ENCODE measurements around the gene ASXL3. TPM values are rescaled to one million over a fixed set of nuclear protein-coding genes. Genes with fewer than 3 reads are reported as not detected.
A peak's percentile ranks its signal among the peaks of the same experiment; 100 is the strongest.

Gene ASXL3
- total and polyA plus RNA-seq, 2 donors (not counting 3 experiments of a cell fraction or from before 2014, with no cell fraction given): 0.07 to 0.27 TPM

- Histone ChIP-seq H3K4me2 (ENCODE audit: insufficient read depth, low read length) (no peak overlapping the region), H4K20me1 (replicated peaks; ENCODE audit: control insufficient read depth, extremely low read depth, insufficient read depth, low read length) (no peaks in the 10 kb centered on the region), H3K4me1 (ENCODE audit: control insufficient read depth, extremely low read depth, insufficient read depth, low read length) (no peaks in the 10 kb centered on the region), H2AFZ (ENCODE audit: low read depth, low read length) (no peak overlapping the region), H3K79me2 (ENCODE audit: control insufficient read depth, insufficient read depth, low read length) (no peaks in the 10 kb centered on the region), H3K27me3 (ENCODE audit: control insufficient read depth in 2 of 2, insufficient read depth in 2 of 2, low read length in 2 of 2) (peaks cover 0 to 3% of the 10 kb centered on the region in 2 experiments), H3K9me1 (replicated peaks; ENCODE audit: control insufficient read depth, extremely low read depth, insufficient read depth, low read length) (no peaks in the 10 kb centered on the region), H3K36me3 (ENCODE audit: control insufficient read depth in 2 of 2, extremely low read depth in 1 of 2, insufficient read depth in 2 of 2, low read length in 2 of 2) (no peaks in the 10 kb centered on the region), H3K4me3 (replicated peaks in 1 of 3; ENCODE audit: insufficient read depth in 1 of 3, low read depth in 1 of 3, low read length in 3 of 3) (no peak overlapping the region), H3K27ac (ENCODE audit: insufficient read depth, low read depth, low read length) (no peak overlapping the region), H3K9me3 (replicated peaks; ENCODE audit: control insufficient read depth, insufficient read depth, low read length) (no peaks in the 10 kb centered on the region), H3K9ac (replicated peaks; ENCODE audit: extremely low read depth, insufficient read depth, low read length) (no peak overlapping the region)
- TF ChIP-seq, protein P1, sequence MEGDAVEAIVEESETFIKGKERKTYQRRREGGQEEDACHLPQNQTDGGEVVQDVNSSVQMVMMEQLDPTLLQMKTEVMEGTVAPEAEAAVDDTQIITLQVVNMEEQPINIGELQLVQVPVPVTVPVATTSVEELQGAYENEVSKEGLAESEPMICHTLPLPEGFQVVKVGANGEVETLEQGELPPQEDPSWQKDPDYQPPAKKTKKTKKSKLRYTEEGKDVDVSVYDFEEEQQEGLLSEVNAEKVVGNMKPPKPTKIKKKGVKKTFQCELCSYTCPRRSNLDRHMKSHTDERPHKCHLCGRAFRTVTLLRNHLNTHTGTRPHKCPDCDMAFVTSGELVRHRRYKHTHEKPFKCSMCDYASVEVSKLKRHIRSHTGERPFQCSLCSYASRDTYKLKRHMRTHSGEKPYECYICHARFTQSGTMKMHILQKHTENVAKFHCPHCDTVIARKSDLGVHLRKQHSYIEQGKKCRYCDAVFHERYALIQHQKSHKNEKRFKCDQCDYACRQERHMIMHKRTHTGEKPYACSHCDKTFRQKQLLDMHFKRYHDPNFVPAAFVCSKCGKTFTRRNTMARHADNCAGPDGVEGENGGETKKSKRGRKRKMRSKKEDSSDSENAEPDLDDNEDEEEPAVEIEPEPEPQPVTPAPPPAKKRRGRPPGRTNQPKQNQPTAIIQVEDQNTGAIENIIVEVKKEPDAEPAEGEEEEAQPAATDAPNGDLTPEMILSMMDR (IDR thresholded peaks at IDR 0.05; ENCODE audit: extremely low read depth in 1 of 2, insufficient read depth in 1 of 2, low read depth in 1 of 2, low read length in 2 of 2): peak in 1 of 2 donors; percentile 9
- TF ChIP-seq POLR2A (IDR thresholded peaks at IDR 0.05; ENCODE audit: low read depth, low read length) (no peak), MYC (IDR thresholded peaks at IDR 0.05; ENCODE audit: low read depth, low read length) (no peak), JUN (IDR thresholded peaks at IDR 0.05; ENCODE audit: borderline replicate concordance, insufficient read depth, insufficient read length, low read depth) (no peak), FOS (IDR thresholded peaks at IDR 0.05; ENCODE audit: borderline replicate concordance, insufficient read depth, low read length) (no peak), POLR2AphosphoS5 (IDR thresholded peaks at IDR 0.05; ENCODE audit: insufficient read depth, low read depth, low read length) (no peak), GATA2 (IDR thresholded peaks at IDR 0.05; ENCODE audit: insufficient read depth, insufficient read length, low read depth, low read length) (no peak)
- ChIA-PET CTCF (interaction anchor here (0.7 to 2.2 kb wide), 9 partner anchors 10 to 1603 kb away, joined by 3 to 58 read pairs (median 4); no protein-coding TSS in a partner anchor), POLR2A (no interaction called here)
- intact Hi-C loops (cut with micrococcal nuclease): loop anchor here (1.0 kb wide), 2 partner anchors 321 to 529 kb away; partner anchors contain the start of gene CCDC178
- DNase-seq (ENCODE audit: low read depth, low spot score) (peak; percentile 26), FAIRE-seq (no peak)
- no TSS peak for BruUV-seq (replicated peaks)
- dilution Hi-C loops (cut with MboI; ENCODE audit: extremely low pct_ligation_motif_present, low sequenced_read_pairs): no loop called here
These were observed 183.3 kb downstream of the ASXL3 start for GRCh38 chr18:33761363-33761762.
